ENCODE data around the gene COL1A1.

- TF ChIP-seq ISL1 (CRISPR knock-in tag; IDR thresholded peaks at IDR 0.05) (no peak), OSR1 (CRISPR knock-in tag; IDR thresholded peaks at IDR 0.05) (no peak), ZNF8 (CRISPR knock-in tag; IDR thresholded peaks at IDR 0.05) (no peak), TOX (CRISPR knock-in tag; IDR thresholded peaks at IDR 0.05; ENCODE audit: borderline replicate concordance) (no peak), BACH2 (CRISPR knock-in tag; IDR thresholded peaks at IDR 0.05; ENCODE audit: borderline replicate concordance) (no peak)
- TF ChIP-seq, protein P1, sequence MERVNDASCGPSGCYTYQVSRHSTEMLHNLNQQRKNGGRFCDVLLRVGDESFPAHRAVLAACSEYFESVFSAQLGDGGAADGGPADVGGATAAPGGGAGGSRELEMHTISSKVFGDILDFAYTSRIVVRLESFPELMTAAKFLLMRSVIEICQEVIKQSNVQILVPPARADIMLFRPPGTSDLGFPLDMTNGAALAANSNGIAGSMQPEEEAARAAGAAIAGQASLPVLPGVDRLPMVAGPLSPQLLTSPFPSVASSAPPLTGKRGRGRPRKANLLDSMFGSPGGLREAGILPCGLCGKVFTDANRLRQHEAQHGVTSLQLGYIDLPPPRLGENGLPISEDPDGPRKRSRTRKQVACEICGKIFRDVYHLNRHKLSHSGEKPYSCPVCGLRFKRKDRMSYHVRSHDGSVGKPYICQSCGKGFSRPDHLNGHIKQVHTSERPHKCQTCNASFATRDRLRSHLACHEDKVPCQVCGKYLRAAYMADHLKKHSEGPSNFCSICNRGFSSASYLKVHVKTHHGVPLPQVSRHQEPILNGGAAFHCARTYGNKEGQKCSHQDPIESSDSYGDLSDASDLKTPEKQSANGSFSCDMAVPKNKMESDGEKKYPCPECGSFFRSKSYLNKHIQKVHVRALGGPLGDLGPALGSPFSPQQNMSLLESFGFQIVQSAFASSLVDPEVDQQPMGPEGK (CRISPR knock-in tag; IDR thresholded peaks at IDR 0.05; ENCODE audit: borderline replicate concordance): no peak
Measured at GRCh38 chr17:50161911-50162288, 39.5 kb downstream of the COL1A1 start.

Measured in SK-N-SH treated with all-trans-retinoic acid at 6 μM for 48 hours (cell line).